AG04450 (cell line): ENCODE measurements around the gene NFIX. TPM values are rescaled to one million over a fixed set of nuclear protein-coding genes. Genes with fewer than 3 reads are reported as not detected.

Experiments
- CTCF ChIA-PET: fragments of 300-600, 350-600 bp; formaldehyde crosslinking; extraction: SDS; loops from one replicate; lab custom pipeline; 2022; ENCODE audit warnings: antibody characterized with exemption, inconsistent platforms; lab: Charles Lee
- POLR2A ChIA-PET: fragments of 350-600 bp; formaldehyde crosslinking; extraction: SDS; loops from one replicate; lab custom pipeline; 2021; ENCODE audit warnings: antibody characterized with exemption, inconsistent platforms; lab: Yijun Ruan, JAX
- DNase-seq: peaks from one replicate; pipeline ENCODE4 v3.0.0-alpha.2; 2011; ENCODE audit warnings: low read depth, low spot score
- H3K27ac ChIP-seq: one replicate; pipeline ENCODE4 v1.5.1; 2012; ENCODE audit warnings: low read depth, low read length, control low read depth
- H3K27me3 ChIP-seq: one replicate; pipeline ENCODE4 v1.6.0; 2012; ENCODE audit warnings: low read length; ENCODE audit not compliant: control insufficient read depth, insufficient read depth
- H3K4me3 ChIP-seq: 2 replicates; pipeline ENCODE4 v1.5.1; 2011; ENCODE audit warnings: mild to moderate bottlenecking, low read depth, low read length, control low read depth
- H3K9me3 ChIP-seq: 2 replicates; pipeline ENCODE4 v1.5.1; 2012; ENCODE audit warnings: low read length; ENCODE audit not compliant: control insufficient read depth, insufficient read depth
- polyA plus RNA-seq: library from polyadenylated mRNA; depleted of rRNA; stranded (reverse); fragments of >200 nt; gene quantifications from 2 replicates; pipeline ENCODE4 v1.2.3, GENCODE V29; 2011
- TF ChIP-seq, protein P1 (sequence below): IDR thresholded peaks from 2 replicates; pipeline ENCODE4 v1.5.1; 2011; ENCODE audit warnings: low read depth, low read length, control low read depth, inconsistent platforms

The NFIX gene
- polyA plus RNA-seq, 1 experiment, result 15.1 TPM

DNA sequence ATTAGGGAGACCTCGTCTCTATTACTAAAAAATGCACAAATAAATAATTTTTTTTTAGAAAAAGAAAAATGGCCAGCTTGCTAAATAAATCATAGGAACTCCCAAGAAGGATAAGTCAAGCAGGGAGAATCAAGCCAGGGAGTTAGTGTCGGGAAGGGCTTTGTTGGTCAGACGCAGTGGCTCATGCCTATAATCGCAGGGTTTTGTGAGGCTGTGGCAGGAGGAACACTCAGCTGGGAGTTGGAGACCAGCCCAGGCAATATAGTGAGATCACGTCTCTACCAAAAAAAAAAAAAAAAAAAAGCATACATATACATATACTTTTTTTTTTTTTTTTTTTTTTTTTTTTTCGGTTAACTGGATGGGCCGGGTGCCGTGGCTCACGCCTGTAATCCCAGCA, 131.8 kb downstream of the NFIX start:
- TF ChIP-seq, protein P1, sequence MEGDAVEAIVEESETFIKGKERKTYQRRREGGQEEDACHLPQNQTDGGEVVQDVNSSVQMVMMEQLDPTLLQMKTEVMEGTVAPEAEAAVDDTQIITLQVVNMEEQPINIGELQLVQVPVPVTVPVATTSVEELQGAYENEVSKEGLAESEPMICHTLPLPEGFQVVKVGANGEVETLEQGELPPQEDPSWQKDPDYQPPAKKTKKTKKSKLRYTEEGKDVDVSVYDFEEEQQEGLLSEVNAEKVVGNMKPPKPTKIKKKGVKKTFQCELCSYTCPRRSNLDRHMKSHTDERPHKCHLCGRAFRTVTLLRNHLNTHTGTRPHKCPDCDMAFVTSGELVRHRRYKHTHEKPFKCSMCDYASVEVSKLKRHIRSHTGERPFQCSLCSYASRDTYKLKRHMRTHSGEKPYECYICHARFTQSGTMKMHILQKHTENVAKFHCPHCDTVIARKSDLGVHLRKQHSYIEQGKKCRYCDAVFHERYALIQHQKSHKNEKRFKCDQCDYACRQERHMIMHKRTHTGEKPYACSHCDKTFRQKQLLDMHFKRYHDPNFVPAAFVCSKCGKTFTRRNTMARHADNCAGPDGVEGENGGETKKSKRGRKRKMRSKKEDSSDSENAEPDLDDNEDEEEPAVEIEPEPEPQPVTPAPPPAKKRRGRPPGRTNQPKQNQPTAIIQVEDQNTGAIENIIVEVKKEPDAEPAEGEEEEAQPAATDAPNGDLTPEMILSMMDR, result no peak
- no peak for DNase-seq
- H3K27ac ChIP-seq, result no peak overlapping the region
- ChIA-PET POLR2A (interaction anchor here (0.6 kb wide), 1 partner anchor 11 kb away, joined by 4 read pairs; no protein-coding TSS in a partner anchor), CTCF (interaction anchor here (0.5 to 1.4 kb wide), 3 partner anchors 23 to 162 kb away, joined by 3 to 9 read pairs (median 4); partner anchors contain the start of genes IER2 and STX10)
- H3K9me3 ChIP-seq, result no peaks in the 10 kb centered on the region
- H3K4me3 ChIP-seq, result no peak overlapping the region
- H3K27me3 ChIP-seq, result no peaks in the 10 kb centered on the region

DNA sequence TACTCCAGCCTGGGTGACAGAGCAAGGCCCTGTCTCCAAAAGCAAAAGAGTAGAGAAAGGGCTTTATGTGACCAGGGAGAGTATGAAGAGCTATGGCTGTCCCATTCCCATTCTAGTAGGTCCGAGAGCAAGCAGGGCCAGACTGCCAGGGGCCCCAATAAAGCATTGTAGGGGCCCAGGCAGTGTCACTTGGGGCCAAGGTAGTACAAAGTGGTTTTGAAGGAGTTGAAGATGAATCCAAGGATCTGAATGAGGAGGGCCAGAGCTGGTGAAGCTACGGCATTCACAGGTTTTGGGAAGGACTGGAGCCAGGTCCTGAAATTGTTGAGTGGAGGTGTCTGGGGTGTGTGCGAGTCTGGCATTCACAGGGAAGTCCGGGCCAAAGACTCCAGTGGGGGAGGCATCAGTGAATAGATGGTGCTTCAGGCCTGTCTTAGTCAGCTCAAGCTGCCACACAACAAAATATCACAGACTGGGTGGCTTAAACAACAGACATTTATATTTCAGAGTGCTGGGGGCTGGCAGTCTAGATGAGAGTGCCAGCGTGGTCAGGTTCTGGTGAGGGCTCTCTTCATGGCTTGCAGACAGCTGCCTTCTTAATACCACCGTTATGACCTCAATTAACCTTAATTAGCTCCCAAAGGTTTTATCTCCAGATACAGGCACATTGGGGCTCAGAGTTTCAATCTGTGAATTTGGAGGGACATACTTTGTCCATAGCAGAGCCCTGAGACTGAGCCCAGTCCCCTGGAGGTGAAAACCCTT, 132.7 kb downstream of the NFIX start:
- ChIA-PET CTCF (interaction anchor here (0.5 to 1.4 kb wide), 3 partner anchors 22 to 163 kb away, joined by 3 to 9 read pairs (median 4); partner anchors contain the start of genes IER2 and STX10), POLR2A (no interaction called here)
- Histone ChIP-seq H3K27me3 (no peaks in the 10 kb centered on the region), H3K27ac (no peak overlapping the region), H3K9me3 (no peaks in the 10 kb centered on the region), H3K4me3 (no peak overlapping the region)
- DNase-seq, result no peak
- TF ChIP-seq, protein P1, result no peak

DNA sequence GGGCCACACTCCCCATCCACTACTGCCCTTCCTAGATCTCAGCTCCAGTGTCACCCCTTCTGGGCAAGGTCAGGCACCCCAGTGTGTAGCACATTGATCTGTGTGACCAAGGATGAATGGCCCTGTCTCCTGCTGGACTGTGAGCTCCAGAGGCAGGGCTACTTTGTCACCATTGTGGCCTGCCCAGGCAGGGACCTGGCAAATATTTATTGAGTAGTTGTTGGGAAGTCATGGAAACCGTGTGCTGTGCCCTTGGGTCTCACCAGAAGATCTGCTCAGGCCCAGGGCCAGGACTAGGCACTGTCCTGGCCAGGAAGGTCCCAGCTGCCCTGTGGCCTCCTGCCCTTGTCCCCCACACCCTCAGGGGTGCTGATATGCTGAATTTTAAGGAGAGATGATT, 133.3 kb downstream of the NFIX start:
- TF ChIP-seq, protein P1, result no peak
- H3K27ac ChIP-seq, result no peak overlapping the region
- H3K9me3 ChIP-seq, result no peaks in the 10 kb centered on the region
- no peaks in the 10 kb centered on the region for H3K27me3 ChIP-seq
- ChIA-PET CTCF (interaction anchor here (0.6 to 0.8 kb wide), 2 partner anchors 149 to 163 kb away, joined by 3 read pairs; no protein-coding TSS in a partner anchor), POLR2A (no interaction called here)
- no peak for DNase-seq
- no peak overlapping the region for H3K4me3 ChIP-seq

GRCh38 chr19:13129384-13129783, 134.1 kb downstream of the NFIX start:
- POLR2A ChIA-PET, result no interaction called here
- no peaks in the 10 kb centered on the region for H3K27me3 ChIP-seq
- no peak overlapping the region for H3K4me3 ChIP-seq
- TF ChIP-seq, protein P1, result no peak
- CTCF ChIA-PET, result interaction anchor here (0.8 kb wide), 1 partner anchor 164 kb away, joined by 3 read pairs; no protein-coding TSS in a partner anchor
- no peaks in the 10 kb centered on the region for H3K9me3 ChIP-seq
- no peak for DNase-seq
- H3K27ac ChIP-seq, result no peak overlapping the region
